Activated CD4-positive, alpha-beta memory T cell treated with anti-CD3 and anti-CD28 coated beads, Interleukin-2, amount 10 ng/mL, durations not matched to agents 7 days and 5 days (primary cell): Measurements from ENCODE around the gene SAMD8. TPM values are rescaled to one million over a fixed set of nuclear protein-coding genes. Genes with fewer than 3 reads are reported as not detected.

Experiments
- CTCF ChIA-PET: fragments of 350-600 bp; sonication (Branson Sonifier 250); formaldehyde crosslinking; loops from one replicate; lab custom pipeline; 2021; ENCODE audit warnings: antibody characterized with exemption, inconsistent platforms; lab: Charles Lee
- POLR2A ChIA-PET: fragments of 350-600 bp; sonication (Branson Sonifier 250); formaldehyde crosslinking; loops from one replicate; lab custom pipeline; 2021; ENCODE audit warnings: antibody characterized with exemption; lab: Charles Lee
- DNase-seq: peaks from one replicate; pipeline ENCODE4 v3.0.0-alpha.2; 2020
- H3K27ac Mint-ChIP-seq: one replicate; pipeline ENCODE4 v1.8.0; 2021; ENCODE audit warnings: mild to moderate bottlenecking, mixed read lengths
- H3K27me3 Mint-ChIP-seq: one replicate; pipeline ENCODE4 v1.8.0; 2021; ENCODE audit warnings: mixed read lengths
- H3K36me3 Mint-ChIP-seq: one replicate; pipeline ENCODE4 v1.8.0; 2021; ENCODE audit warnings: low read depth, mixed read lengths
- H3K4me1 Mint-ChIP-seq: one replicate; pipeline ENCODE4 v1.8.0; 2021; ENCODE audit warnings: mixed read lengths
- H3K4me3 Mint-ChIP-seq: one replicate; pipeline ENCODE4 v1.8.0; 2021; ENCODE audit warnings: mild to moderate bottlenecking, mixed read lengths
- H3K9me3 Mint-ChIP-seq: one replicate; pipeline ENCODE4 v1.8.0; 2021; ENCODE audit warnings: mixed read lengths
- total RNA-seq, 2 experiments: library from RNA; stranded (reverse); gene quantifications; one replicate each; pipeline ENCODE4 v1.2.3, GENCODE V29; 2021

SAMD8 gene
- total RNA-seq, 2 experiments from 2014 or later, result 13.9 to 14.1 TPM

DNA sequence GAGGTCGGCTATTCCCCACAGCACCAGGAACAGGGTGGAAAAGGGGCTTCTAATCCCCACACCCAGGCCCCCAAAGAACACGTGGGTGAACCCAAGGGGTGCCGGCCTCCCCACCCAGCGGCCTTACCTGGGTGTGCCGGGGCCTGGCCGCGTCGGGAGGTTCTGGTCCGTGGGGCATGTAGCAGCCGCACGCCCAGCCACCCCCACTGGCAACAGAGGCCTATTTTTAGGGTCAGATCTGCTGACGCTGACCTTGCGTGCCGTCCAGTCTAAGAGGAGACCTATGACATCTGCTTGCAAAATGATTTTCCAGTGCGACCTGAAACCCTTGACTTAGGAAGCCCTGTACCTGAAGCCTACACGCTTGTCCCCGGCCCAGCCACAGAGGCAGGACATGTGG is 38.0 kb upstream of the SAMD8 start:
- DNase-seq, result no peak
- Mint-ChIP-seq H3K9me3 (no peaks in the 10 kb centered on the region), H3K27me3 (no peaks in the 10 kb centered on the region)

DNA sequence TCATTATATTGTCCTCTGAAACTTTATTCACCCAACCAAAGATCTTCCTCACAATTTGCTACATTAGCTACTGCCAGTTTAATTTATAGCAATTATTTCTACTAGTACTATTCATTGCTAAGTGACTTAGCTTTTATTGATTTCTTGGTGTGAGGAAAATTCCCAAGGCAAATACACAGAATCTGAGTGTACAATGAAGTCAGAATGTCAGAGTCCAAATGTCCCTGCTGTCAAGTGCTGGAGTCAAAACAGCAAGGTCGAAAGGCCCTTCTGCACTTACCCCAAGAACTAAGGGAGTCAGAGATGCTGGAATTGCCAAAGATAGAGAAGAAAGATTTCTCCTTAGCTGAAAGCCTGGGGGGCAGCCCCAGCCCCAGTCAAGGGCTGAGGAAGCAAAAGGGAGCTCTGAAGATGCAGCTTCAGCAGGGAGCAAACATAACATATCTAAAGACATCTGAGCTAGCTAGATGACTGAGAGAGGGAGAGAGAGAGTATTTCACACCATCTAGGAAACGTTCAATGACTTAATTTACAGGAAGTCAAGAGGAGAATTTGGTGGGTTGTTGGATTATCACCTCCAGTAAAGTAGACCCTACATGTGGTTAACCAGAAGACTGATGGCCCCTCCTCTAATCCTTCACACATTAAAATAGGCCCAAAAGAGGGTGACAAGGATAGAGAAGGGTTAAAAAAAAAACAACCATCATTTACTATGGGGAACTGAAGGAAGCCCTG is 36.6 kb upstream of the SAMD8 start:
- CTCF ChIA-PET, result interaction anchor here (0.6 kb wide), 1 partner anchor 830 kb away, joined by 3 read pairs; no protein-coding TSS in a partner anchor
- no peak overlapping the region for H3K4me3 Mint-ChIP-seq
- no peaks in the 10 kb centered on the region for H3K36me3 Mint-ChIP-seq
- H3K27me3 Mint-ChIP-seq, result no peaks in the 10 kb centered on the region
- H3K4me1 Mint-ChIP-seq, result peaks cover 7% of the 10 kb centered on the region
- DNase-seq, result no peak
- H3K27ac Mint-ChIP-seq, result no peak overlapping the region
- POLR2A ChIA-PET, result interaction anchor here (0.6 kb wide), 1 partner anchor 245 kb away, joined by 3 read pairs; no protein-coding TSS in a partner anchor
- H3K9me3 Mint-ChIP-seq, result no peaks in the 10 kb centered on the region

More for the DNA sequence above, 38.0 kb upstream of the SAMD8 start:
- H3K4me1 Mint-ChIP-seq, result peaks cover 7% of the 10 kb centered on the region
- ChIA-PET CTCF (no interaction called here), POLR2A (no interaction called here)
- H3K36me3 Mint-ChIP-seq, result no peaks in the 10 kb centered on the region
- H3K4me3 Mint-ChIP-seq, result no peak overlapping the region
- no peak overlapping the region for H3K27ac Mint-ChIP-seq

DNA sequence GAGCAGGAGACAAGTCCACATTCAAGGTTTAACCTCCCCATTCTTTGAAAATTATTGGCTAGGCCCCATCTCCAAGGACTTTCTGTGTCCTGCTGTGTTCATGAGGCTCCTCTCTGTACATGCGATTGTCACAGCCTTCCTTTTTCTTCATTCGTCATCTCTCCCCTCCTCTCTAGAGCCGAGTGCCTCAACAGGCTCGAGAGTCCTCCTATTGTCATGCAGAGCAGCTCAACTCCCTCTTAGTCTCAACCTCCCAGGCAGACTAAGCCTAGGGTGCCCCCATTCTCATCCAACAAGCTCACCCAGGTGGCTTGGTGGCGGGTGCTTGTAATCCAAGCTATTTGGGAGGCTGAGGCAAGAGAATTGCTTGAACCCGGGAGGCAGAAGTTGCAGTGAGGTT is 35.1 kb upstream of the SAMD8 start:
- CTCF ChIA-PET, result no interaction called here
- no peak overlapping the region for H3K27ac Mint-ChIP-seq

DNA sequence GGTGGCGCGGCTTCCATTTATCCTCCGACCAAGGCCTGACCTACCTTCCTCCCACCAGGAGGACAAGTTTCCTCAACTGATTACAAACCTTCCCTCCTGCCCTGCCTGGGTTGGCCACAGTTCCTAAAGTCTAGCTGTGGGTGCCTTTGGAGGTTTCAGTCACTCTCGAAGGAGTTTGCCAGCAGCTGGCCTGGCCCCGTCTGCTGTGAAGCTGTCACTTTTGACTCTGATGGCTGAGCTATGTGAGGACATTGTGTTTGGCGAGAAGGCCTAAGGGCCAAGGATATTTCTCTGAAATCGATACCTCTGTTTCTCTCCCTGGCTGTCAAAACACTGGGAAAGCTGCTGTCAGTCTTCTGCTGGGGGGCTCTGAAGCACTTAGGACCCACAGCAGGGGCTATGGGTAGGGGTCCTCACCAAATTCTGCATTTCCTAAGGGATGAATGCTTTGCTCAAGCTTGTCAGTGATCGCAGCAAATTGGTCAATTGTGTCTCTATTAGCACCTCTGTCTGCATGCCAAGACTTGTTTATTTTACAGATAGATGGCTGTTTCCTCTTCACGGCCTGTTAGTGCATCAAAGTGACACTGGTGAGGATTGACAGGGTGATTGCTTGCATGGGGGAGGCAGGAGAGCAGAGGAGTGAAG is 31.9 kb upstream of the SAMD8 start:
- H3K27me3 Mint-ChIP-seq, result peaks cover 2% of the 10 kb centered on the region
- peaks cover 7% of the 10 kb centered on the region for H3K4me1 Mint-ChIP-seq
- H3K36me3 Mint-ChIP-seq, result no peaks in the 10 kb centered on the region
- CTCF ChIA-PET, result no interaction called here
- POLR2A ChIA-PET, result interaction anchor here (1.1 kb wide), 1 partner anchor 32 kb away, joined by 3 read pairs; the partner anchor contains the start of gene SAMD8
- H3K9me3 Mint-ChIP-seq, result no peaks in the 10 kb centered on the region
- DNase-seq, result no peak
- no peak overlapping the region for H3K27ac Mint-ChIP-seq
- no peak overlapping the region for H3K4me3 Mint-ChIP-seq

More for the DNA sequence above, 35.1 kb upstream of the SAMD8 start:
- POLR2A ChIA-PET, result interaction anchor here (1.5 kb wide), 1 partner anchor 14 kb away, joined by 3 read pairs; no protein-coding TSS in a partner anchor
- Mint-ChIP-seq H3K27me3 (no peaks in the 10 kb centered on the region), H3K36me3 (no peaks in the 10 kb centered on the region), H3K4me1 (peaks cover 7% of the 10 kb centered on the region), H3K9me3 (no peaks in the 10 kb centered on the region), H3K4me3 (no peak overlapping the region)
- DNase-seq, result no peak

DNA sequence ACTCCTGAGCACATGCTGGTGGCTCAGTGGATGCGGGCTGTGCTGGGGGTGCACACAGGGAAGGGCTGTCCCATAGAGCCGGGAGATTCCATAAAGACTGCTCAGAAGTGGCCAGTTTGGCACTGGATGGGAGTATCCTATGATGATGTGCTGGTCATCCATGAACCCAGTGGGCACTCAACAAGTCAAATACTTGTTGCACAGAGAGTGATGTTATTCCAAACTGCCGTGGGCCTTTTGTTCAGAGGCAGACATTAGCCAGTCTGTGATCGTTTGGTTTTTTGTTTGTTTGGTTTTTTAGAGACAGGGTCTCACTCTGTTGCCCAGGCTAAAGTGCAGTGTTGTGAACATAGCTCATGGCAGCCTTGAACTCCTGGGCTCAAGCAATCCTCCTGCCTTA is 30.9 kb upstream of the SAMD8 start:
- Mint-ChIP-seq H3K36me3 (no peaks in the 10 kb centered on the region), H3K4me3 (no peak overlapping the region), H3K27ac (no peak overlapping the region), H3K27me3 (peaks cover 2% of the 10 kb centered on the region), H3K4me1 (no peaks in the 10 kb centered on the region), H3K9me3 (no peaks in the 10 kb centered on the region)
- CTCF ChIA-PET, result no interaction called here
- no peak for DNase-seq
- POLR2A ChIA-PET, result interaction anchor here (1.1 kb wide), 1 partner anchor 31 kb away, joined by 3 read pairs; the partner anchor contains the start of gene SAMD8

DNA sequence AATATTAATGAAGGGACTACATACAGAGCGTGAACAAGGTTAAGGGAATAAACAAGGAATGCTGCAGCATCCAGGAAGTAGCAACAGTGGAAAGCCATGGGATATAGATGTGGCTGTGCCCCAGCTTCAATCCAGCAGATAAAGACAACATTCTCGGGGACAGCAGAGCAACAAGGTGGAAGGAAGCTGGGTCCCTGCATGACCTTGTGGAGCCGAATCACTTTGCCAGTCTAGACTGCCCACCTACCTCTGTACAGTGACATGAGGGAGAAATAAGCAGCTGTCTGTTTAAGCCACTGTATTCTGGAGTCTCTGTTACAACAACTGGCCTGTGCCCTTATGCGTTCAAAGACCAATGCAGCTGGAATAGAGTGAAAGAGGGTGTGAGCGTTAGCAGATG is 30.1 kb upstream of the SAMD8 start:
- Mint-ChIP-seq H3K27me3 (peaks cover 2% of the 10 kb centered on the region), H3K9me3 (no peaks in the 10 kb centered on the region), H3K4me1 (no peaks in the 10 kb centered on the region), H3K36me3 (no peaks in the 10 kb centered on the region), H3K27ac (no peak overlapping the region), H3K4me3 (no peak overlapping the region)
- POLR2A ChIA-PET, result no interaction called here
- no peak for DNase-seq
- CTCF ChIA-PET, result no interaction called here

DNA sequence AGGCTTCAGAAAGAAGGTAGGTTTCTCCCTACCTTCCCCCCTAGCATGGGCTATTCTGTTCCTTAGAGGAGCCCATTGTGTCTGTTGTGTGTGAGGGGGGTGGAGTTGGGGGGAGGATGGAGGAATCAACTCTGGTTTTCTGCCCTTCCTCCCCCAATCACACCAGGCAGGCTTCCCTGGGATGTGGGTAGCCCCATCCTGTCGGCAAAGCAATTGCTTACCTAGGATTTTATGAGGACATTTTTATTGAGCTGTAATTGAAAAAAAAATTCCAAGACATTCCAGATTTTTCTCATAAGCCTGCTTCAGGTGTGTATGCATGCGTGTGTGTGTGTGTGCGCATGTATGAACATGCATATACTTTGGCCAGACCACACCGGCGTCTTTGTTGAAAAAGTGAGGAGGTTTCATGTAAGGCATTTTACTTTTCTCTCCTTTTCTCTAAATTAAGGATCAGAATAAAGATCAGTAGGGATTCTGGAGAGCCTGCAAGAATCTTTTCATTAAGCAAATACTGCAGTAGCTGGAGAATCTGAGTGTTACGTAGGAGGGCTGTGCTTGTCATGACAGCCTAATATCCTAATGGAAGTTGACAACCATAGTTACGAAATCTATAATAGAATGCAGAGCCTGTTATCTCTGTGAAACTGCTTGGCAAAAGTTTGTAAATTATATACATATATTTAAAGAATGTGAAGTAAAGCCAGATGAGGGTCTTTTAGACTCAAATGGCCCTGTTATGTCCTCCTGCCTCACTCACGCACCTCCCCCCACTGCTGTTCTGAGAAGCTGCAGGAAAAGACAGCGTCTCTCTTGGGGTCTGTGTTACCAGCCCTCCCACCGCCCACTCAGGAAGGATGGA is 27.3 kb upstream of the SAMD8 start:
- DNase-seq, result no peak
- peaks cover 2% of the 10 kb centered on the region for H3K27me3 Mint-ChIP-seq
- no peak overlapping the region for H3K27ac Mint-ChIP-seq
- H3K4me1 Mint-ChIP-seq, result peaks cover 1% of the 10 kb centered on the region
- no peak overlapping the region for H3K4me3 Mint-ChIP-seq
- ChIA-PET POLR2A (no interaction called here), CTCF (no interaction called here)
- H3K36me3 Mint-ChIP-seq, result no peaks in the 10 kb centered on the region
- H3K9me3 Mint-ChIP-seq, result no peaks in the 10 kb centered on the region

DNA sequence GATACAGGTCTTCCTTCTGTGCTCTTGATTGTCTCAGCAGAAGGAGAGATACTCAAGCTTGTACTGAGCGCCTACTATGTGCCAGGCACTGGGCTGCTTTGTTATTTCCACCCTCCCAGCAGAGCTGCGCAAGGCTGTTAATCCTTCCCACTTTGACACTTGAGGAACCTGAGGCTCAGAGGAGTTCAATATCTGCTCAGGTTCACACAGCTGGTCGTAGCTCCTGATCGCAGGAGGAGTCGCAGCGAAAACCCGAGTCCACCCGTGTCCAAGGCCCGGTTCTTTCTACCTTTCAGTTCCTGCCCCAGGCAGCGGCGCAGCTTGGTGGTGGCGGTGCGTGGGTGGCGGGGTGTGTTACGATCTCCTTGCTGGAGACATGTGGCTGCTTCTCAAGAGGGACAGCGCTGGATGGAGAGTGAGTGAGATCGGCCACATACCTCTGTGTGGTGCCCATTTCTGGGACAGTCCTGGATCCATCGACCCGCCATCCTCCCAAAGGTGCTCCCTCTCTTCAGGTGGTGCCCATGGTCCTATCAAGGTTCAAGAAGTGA is 26.5 kb upstream of the SAMD8 start:
- no peak overlapping the region for H3K27ac Mint-ChIP-seq
- no peak overlapping the region for H3K4me3 Mint-ChIP-seq
- H3K4me1 Mint-ChIP-seq, result peaks cover 8% of the 10 kb centered on the region
- POLR2A ChIA-PET, result no interaction called here
- no peaks in the 10 kb centered on the region for H3K9me3 Mint-ChIP-seq
- H3K27me3 Mint-ChIP-seq, result peaks cover 2% of the 10 kb centered on the region
- H3K36me3 Mint-ChIP-seq, result no peaks in the 10 kb centered on the region
- CTCF ChIA-PET, result no interaction called here
- no peak for DNase-seq

DNA sequence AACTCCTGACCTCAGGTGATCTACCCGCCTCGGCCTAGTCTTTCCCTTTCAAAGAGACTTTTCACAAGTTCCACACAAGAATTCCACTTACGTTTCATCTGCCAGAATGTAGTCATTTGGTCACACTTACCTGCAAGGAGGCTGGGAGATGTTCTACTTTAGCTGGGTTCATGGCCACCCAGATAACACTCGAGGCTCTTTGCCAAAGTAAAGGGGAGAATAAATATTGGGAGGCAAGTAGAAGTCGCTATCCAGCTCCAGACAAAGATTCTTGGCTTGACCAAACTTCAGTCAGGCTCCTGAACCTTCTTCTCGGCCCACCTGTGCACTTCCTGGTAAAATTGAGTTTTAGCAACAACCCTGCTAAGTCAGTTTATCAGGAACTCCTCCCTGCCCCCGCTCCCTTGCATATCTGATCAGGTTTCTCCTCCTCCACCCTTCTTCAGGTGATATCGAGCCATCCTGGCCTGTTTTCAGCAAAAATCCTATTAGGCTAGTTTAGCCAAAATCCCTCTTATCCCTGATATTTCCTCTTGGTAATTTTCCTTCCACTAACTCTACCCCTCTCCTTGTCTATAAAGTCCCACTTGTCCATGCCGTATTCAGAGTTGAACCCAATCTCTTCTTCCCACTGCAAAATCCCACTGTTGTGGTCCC is 25.1 kb upstream of the SAMD8 start:
- Mint-ChIP-seq H3K9me3 (no peaks in the 10 kb centered on the region), H3K27ac (no peak overlapping the region), H3K27me3 (peaks cover 2% of the 10 kb centered on the region), H3K4me3 (no peak overlapping the region), H3K36me3 (no peaks in the 10 kb centered on the region), H3K4me1 (peaks cover 12% of the 10 kb centered on the region)
- ChIA-PET POLR2A (no interaction called here), CTCF (interaction anchor here (0.6 to 1.0 kb wide), 2 partner anchors 15 to 100 kb away, joined by 3 read pairs; no protein-coding TSS in a partner anchor)
- no peak for DNase-seq

DNA sequence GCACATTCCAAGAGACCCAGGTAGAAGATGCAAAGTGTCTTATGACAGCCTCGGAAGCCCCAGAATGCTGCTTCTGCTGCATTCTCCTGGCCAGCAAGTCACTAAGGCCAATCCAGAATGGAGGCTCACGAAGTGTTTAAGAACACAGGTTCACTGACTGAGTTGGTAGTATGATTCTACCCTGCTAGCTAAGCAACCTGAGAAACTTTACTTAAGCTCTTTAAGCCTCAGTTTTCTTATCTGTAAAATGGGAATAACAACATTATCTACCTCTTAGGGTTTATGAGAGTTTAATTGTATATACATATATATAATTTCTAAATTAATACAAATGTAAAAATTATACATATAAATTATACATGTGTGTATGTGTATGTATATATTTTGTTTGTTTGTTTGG is 22.8 kb upstream of the SAMD8 start:
- H3K27me3 Mint-ChIP-seq, result no peaks in the 10 kb centered on the region
- H3K36me3 Mint-ChIP-seq, result no peaks in the 10 kb centered on the region
- POLR2A ChIA-PET, result no interaction called here
- no peak overlapping the region for H3K27ac Mint-ChIP-seq
- peaks cover 12% of the 10 kb centered on the region for H3K4me1 Mint-ChIP-seq
- no peak overlapping the region for H3K4me3 Mint-ChIP-seq
- DNase-seq, result no peak
- CTCF ChIA-PET, result no interaction called here
- H3K9me3 Mint-ChIP-seq, result no peaks in the 10 kb centered on the region

DNA sequence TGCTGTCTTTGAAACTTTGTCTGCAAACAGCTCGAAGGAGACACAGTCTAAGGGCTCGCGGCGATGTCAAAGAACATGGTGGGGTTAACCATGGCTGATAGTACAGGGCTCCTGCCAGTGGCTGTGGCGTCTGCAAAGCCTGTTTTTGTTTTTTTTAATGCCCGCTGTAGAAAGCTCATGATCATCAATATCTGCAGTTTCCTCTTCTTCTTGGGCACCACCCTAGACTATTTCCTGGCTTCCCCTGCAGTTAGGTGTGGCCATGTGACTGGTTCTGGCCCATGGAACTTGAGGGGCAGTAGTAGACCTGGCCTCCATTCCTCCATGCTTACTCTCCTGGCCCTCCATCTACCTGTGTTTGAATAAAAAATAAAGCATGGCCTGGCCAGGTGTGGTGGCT is 21.8 kb upstream of the SAMD8 start:
- Mint-ChIP-seq H3K9me3 (no peaks in the 10 kb centered on the region), H3K4me3 (no peak overlapping the region), H3K27ac (peak overlapping the region; percentile 5), H3K36me3 (no peaks in the 10 kb centered on the region), H3K27me3 (no peaks in the 10 kb centered on the region), H3K4me1 (peaks cover 12% of the 10 kb centered on the region)
- CTCF ChIA-PET, result interaction anchor here (1.6 kb wide), 1 partner anchor 9 kb away, joined by 5 read pairs; no protein-coding TSS in a partner anchor
- POLR2A ChIA-PET, result interaction anchor here (1.2 kb wide), 1 partner anchor 13 kb away, joined by 3 read pairs; no protein-coding TSS in a partner anchor
- DNase-seq, result no peak

DNA sequence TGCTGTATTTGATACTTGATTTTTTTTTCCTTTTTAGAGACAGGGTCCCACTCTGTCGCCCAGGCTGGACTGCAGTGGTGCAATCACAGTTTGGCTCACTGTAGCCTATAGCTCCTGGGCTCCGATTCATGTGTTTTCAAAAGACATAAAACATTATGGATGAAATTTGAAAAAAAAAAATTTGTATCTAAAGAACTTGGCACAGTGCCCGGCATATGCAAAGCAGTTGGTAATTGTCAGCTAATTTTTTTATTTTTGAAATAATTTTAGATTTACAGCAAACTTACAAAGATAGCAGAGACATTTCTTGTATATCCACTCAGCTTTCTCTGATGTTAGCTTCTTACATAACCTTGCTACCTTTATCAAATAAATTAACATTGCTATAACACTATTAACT is 20.3 kb upstream of the SAMD8 start:
- Mint-ChIP-seq H3K4me3 (no peak overlapping the region), H3K27ac (no peak overlapping the region), H3K36me3 (no peaks in the 10 kb centered on the region), H3K4me1 (peaks cover 12% of the 10 kb centered on the region), H3K9me3 (no peaks in the 10 kb centered on the region), H3K27me3 (no peaks in the 10 kb centered on the region)
- DNase-seq, result no peak
- POLR2A ChIA-PET, result no interaction called here
- CTCF ChIA-PET, result interaction anchor here (1.6 kb wide), 1 partner anchor 7 kb away, joined by 5 read pairs; no protein-coding TSS in a partner anchor
